GM19023 (cell line): ENCODE results near the gene DDAH1.

ENCODE experiments used
- ATAC-seq: cut with Tn5 transposase; IDR thresholded peaks from one replicate; pipeline ENCODE4 v1.9.1; 2021; ENCODE audit warnings: mild to moderate bottlenecking, moderate library complexity; ENCODE audit not compliant: unreplicated experiment

Gene DDAH1

GRCh38 chr1:85397490-85398032, 67.4 kb downstream of the DDAH1 start:
- no peak for ATAC-seq

DNA sequence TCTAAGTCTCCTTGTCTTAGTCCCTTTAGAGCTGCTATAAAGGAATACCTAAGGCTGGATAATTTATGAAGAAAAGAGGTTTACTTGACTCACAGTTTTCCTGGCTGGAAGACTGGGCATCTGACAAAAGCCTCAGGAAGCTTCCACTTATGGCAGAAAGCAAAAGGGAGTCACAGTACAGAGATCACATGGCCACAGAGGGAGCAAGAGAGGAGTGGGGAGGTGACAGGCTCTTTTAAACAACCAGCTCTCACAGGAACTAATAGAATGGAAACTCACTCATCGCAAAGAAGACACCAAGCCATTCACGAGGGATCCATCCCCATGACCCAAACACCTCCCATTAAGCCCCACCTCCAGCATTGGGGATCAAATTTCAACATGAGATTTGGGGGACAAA, 68.8 kb downstream of the DDAH1 start:
- ATAC-seq = no peak

DNA sequence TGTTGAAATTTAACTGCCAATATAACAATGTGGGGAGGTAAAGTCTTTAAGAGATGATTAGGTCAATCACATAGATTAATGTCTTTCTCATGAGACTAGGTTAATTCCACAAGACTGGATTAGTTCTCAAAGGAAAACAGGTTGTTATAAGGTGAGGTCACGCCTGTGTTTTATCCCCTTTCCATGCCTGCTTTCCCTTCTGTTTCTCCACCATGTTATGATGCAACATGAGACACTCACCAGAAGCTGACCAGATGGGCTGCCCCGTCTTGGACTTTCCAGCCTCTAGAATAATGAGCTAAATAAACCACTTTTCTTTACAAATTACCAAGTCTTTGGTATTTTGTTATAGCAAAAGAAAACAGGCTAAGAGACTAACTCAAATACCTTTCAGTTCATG, 70.8 kb downstream of the DDAH1 start:
- ATAC-seq = no peak

- ATAC-seq = no peak
Observed at GRCh38 chr1:85393490-85393889, 71.5 kb downstream of the DDAH1 start.

- no peak for ATAC-seq
Observed at GRCh38 chr1:85388416-85388815, 76.5 kb downstream of the DDAH1 start.

- no peak for ATAC-seq
Observed at GRCh38 chr1:85387781-85388180, 77.2 kb downstream of the DDAH1 start.

- no peak for ATAC-seq
Observed at GRCh38 chr1:85386068-85386722, 78.8 kb downstream of the DDAH1 start.

DNA sequence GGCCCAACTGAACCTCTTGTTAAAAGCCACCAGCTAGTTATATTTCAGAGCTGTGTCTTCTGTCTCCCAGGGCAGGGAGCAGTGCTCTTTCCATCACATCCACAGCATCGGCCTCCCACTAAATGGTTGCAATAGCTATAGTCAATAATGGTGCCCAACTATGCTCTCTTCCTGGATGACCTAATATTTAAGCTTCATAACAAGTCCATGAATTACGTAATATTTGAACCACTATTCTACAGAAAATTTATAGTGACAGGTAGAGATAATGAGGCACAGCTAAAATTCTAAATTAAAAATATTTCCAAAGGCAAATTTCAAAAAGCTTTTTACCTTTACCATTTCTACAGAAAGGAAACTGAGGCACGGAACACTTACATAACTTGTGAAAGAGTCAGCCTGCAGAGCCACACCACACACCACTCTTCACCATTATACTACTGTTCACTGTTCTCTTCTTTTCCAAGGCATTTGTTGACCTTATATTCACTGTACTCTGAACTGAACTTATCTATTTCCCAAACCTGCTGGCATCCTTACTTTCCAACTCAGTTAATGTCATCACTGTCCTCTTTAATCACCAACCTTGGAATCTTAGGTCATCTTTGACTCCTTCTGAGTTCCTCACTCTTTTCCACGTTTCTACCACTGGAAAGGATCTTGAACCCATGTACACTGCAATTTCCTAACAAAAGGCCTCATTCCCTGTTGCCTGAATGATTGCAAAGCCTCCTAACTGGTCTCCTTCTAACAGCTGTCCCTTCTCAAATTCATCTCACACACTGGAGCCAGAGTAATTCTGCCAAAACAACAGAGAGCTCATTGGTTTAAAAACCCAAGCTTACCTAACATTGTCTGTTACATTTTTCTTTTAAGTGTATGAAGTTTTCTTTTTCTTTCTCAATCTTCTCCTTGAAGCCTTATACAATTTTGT, 85.5 kb downstream of the DDAH1 start:
- ATAC-seq = no peak

GRCh38 chr1:85378534-85378933, 86.4 kb downstream of the DDAH1 start:
- no peak for ATAC-seq

GRCh38 chr1:85376356-85376755, 88.6 kb downstream of the DDAH1 start:
- ATAC-seq = no peak

DNA sequence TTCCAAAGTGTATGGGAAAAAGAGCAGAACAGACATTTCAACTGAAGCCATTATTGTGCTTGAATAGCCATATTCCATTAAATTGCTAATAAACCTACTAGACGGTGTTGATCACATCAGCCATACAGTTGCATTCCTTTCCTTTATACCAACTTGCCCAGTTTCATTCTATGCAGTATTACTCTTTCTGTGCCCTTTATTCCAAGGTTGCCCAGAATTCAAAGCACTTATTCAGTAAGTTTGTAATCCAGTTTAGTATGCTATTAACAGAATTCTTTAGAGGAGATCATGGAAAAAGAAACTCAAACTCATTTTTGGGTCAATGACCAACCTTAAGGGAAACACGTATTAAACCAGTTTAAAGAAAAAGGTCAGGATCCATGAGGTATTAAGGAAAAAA, 89.5 kb downstream of the DDAH1 start:
- ATAC-seq = no peak

DNA sequence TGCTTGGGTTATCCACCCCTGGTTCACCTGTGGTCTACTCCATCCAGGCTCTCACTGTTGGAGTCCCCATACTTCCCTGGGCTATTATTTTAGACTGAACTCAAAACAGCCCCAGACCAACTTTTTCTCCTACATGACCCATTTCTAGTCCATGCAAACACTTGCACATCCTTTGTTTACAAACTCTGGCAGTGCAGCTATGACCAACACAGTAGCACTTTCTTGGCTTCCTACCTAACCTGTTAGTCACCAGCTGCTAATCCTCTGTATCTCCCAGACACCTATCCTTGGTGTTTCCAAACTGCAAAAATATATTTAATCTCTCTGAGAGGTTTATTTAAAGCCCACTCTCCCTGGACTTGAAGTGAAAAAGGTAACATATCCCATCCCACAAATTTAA, 90.8 kb downstream of the DDAH1 start:
- ATAC-seq = no peak

DNA sequence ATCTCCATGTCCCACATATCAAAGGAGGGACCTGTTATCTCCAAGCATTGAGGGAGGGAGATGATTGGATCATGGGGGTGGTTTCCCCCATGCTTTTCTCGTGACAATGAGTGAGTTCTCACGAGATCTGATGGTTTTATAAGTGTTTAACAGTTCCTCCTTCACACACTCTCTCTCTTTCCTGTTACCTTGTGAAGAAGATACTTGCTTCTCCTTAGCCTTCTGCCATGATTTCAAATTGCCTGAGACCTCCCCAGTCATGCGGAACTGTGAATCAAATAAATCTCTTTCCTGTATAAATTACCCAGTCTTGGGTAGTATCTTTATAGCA, 91.6 kb downstream of the DDAH1 start:
- ATAC-seq = no peak

DNA sequence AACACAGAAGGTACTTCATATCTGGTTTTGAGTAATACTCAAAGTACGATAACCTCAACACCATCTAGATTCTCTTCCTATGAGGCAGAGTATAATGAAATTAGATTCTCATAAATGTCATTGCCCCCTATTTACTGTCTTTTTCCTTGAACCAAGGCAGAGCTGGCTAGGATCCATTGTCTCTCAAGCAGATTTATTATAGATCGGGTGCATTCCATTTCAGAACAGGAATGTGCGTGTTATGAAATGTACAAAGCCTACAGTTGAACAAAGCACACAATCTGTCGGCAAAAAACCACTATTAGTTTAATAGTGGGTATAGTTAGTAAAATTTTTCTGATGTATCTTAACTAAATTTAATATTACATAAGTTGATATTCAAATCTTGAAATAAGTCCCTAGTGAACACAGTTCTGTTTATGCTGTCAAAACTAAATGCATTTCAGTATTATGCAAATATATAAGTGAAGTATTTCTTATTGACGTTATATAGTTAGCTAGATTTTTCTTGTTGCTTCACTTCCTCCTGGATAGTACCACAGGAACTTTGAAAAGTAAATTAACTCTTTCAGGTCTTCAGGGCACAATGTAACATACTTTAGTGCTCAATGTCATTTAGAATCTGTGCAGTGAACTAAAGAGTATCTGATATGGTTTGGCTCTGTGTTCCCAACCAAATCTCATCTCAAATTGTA, 92.1 kb downstream of the DDAH1 start:
- no peak for ATAC-seq

- no peak for ATAC-seq
Observed at GRCh38 chr1:85371021-85371420, 93.9 kb downstream of the DDAH1 start.

DNA sequence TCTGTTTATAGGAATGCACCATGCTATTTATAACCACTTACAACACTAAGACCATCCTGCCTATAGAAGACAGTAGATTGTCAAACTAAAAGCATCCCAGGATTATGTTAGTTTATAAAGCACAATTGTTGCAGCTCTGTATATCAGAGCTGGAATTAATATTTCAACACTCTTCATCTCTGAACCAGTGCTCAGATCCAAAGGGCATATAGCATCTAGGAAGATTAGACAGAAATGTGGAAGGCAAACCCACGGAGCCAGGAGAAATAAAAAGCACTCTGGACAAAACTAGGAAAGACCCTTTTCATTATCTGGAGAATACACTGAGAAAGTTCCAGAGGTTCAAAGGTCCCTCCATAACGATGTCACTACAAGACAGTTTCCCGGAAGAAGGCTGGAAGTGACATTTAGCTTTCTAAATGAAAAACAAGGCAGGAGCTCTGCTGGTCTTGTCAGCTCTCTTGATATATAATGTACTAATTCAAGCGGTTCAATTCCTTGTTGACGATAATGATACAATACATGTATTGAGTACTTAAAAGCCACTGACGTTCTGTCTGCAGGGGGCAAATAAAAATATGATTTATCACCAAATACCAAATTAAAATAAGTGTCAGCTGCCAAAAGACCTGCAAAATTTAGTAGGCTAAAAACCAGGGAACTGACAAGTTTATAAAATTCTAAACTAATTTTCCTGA, 96.7 kb downstream of the DDAH1 start:
- no peak for ATAC-seq

DNA sequence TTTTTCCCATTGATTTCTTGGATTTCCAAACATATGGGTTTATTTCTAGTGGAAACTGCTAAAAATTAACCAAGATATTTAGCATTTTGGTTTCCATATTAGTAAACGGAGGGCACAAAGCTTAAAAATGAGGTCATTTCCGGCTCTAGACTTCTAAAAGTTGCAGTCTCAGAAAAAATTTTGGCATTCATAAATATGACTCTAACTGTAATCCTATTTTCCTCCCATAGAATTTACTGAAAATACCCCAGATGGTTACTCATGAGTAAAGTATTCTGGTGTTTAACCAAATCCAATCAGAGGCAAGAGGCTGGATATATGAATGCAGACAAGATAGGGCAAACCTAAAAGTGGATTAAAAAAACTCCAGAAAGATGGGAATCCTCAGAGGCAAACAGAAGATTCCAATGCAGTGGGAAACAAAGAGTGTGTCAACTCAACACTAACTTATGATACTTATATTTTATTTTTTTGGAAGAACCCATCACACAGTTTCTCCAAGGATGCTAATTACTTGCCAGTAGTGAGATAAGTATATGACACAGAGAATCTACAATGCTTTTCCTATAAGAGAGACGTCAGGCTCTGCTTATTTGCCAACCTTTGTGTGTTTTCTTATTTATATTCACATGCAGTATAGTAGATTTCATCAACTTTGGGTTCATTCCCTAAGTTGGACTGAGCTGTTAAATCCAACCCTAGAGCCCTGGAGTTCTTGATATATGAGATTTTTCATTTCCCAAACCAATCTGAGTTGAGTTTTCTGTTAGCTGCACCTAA, 98.4 kb downstream of the DDAH1 start:
- ATAC-seq = no peak

DNA sequence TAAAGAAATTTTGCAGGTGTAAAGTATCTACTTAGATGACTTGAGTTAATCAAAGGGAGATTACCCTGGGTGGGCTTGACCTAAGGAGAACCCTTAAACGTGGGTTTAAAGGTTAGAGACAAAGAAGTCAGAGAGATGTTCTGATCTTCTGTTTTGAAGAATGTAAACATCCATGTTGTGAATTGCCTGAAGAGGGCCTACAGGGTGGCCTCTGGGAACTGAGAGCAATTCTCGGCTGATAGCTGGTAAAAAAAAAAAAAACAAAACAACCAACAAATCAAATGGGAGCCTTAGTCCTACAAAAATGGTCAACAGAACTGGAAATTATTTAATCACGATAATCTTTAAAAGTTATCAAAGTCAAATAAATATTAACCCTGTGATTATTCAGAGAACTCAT, 99.1 kb downstream of the DDAH1 start:
- ATAC-seq = no peak

DNA sequence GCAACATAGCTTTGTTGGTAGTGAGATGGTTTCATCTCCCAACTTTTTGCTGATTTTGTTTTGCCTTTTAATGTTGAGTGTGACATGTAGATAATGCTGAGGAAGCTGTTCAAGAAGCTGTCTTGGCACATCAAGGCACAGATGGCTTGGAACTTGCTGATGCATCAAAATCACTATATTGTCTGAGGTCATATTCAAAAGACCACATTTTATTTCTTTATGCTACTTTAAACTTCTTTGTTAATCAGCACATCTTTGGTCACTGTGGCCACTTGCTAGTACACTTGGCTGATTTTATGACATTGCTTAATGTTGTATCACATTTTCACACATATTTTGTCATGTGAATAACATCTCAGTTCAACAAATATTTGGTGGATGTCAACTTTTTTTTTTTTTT, 101.4 kb downstream of the DDAH1 start:
- ATAC-seq = no peak

- ATAC-seq = no peak
Observed at GRCh38 chr1:85363092-85363491, 101.9 kb downstream of the DDAH1 start.
